GM12864 (cell line): Measurements from ENCODE around the gene PAPPA2.

ENCODE experiments used
- DNase-seq: peaks from one replicate; pipeline ENCODE4 v3.0.0-alpha.2; 2011; ENCODE audit warnings: low read depth
- H3K4me3 ChIP-seq: 2 replicates; pipeline ENCODE4 v1.5.1; 2011; ENCODE audit warnings: mild to moderate bottlenecking, low read depth, low read length, control low read depth
- TF ChIP-seq, protein P1 (sequence below): IDR thresholded peaks from 2 replicates; pipeline ENCODE4 v1.5.1; 2011; ENCODE audit warnings: low read depth, mild to moderate bottlenecking, moderate library complexity, low read length, control low read depth, inconsistent platforms; ENCODE audit errors: missing control alignments

Gene PAPPA2

DNA sequence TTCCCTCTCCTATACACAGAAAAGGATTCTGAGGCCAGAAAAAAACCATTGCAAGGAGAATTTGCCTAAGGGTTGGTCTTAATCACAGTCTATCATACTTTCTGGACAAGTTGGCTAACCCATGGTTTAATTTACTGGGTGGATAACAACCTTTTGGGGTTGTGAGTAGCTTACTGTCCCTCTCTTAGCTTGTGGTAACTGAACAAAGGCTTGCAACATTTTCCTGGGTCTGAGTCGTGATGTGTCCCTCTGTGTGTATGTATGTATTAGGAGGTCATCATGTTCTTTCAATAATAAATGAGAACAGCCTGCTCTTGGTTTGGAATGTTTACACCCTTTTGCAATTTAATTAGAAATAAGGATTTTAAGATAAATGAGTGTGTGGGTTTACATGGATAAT, 36.7 kb downstream of the PAPPA2 start:
- H3K4me3 ChIP-seq, result no peak overlapping the region
- TF ChIP-seq, protein P1, sequence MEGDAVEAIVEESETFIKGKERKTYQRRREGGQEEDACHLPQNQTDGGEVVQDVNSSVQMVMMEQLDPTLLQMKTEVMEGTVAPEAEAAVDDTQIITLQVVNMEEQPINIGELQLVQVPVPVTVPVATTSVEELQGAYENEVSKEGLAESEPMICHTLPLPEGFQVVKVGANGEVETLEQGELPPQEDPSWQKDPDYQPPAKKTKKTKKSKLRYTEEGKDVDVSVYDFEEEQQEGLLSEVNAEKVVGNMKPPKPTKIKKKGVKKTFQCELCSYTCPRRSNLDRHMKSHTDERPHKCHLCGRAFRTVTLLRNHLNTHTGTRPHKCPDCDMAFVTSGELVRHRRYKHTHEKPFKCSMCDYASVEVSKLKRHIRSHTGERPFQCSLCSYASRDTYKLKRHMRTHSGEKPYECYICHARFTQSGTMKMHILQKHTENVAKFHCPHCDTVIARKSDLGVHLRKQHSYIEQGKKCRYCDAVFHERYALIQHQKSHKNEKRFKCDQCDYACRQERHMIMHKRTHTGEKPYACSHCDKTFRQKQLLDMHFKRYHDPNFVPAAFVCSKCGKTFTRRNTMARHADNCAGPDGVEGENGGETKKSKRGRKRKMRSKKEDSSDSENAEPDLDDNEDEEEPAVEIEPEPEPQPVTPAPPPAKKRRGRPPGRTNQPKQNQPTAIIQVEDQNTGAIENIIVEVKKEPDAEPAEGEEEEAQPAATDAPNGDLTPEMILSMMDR, result no peak
- no peak for DNase-seq

DNA sequence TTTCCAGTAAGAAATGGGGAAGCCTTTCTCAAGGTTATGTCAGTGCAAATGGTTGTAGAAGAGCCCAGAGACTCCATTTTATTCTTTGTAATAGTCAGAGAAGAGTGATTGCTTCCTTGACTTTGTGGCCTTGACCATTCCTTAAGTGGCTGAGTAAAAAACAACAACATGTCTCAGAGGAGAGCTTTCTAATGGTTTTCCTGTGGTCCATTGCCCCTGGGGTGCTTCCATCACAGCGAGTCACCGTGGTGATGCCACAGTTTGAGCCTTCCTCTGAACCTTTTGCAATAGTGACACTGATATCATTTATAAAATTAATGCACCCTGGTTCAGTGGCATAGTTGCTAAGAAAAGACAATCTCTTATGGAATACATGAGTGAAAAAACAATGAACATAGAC, 38.6 kb downstream of the PAPPA2 start:
- H3K4me3 ChIP-seq, result no peak overlapping the region
- DNase-seq, result no peak
- TF ChIP-seq, protein P1, result no peak

DNA sequence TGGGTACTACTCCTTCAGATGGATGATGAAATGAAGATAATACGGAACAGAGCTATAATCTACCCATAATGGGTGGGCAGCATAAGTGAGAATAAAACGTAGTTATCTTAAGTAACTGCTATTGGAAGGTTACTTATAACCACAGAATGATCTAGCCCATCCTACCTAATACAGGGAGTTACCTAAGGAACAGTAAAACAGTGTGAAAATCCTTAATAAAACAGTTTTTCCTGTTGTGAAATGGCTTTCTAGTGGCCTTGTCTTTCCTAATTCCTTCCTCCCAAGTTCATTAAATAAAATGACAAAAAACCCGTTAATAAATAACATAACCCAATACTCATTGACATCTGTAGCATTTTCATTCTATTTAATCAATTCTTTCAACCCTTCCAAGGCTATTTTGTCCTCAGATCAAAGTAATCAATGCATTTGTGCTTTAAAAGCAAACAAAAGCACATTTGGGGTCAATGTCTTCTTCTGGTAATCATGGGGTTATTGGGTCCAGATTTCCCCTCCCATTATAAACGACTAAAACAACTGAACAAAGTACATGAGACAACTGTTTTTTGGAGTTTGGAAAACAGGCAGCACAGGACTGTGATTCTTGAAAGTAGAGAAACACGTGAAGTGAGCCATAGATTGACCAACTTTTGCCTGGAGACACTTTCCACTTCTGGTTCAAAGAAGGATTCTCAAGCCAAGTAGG, 42.0 kb downstream of the PAPPA2 start:
- TF ChIP-seq, protein P1, result no peak
- DNase-seq, result no peak
- H3K4me3 ChIP-seq, result no peak overlapping the region

DNA sequence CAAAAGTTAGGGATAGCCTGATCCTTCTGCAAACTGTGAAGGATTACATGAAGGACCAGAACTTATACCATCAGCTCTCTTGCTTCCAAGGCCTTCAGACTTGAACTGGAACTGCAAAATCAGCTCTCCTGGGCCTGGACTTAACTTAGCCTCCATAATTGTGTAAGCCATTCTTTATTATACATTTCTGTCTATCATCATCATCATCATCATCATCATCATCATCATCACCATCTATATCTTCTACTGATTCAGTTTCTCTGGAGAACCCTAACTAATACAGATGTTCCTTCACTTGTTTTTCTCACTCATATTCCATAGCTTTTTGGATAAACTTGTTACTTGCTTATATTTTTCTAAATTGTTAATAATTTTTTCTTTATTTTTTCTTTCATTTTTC, 50.0 kb downstream of the PAPPA2 start:
- DNase-seq, result no peak
- no peak overlapping the region for H3K4me3 ChIP-seq
- TF ChIP-seq, protein P1, result no peak

DNA sequence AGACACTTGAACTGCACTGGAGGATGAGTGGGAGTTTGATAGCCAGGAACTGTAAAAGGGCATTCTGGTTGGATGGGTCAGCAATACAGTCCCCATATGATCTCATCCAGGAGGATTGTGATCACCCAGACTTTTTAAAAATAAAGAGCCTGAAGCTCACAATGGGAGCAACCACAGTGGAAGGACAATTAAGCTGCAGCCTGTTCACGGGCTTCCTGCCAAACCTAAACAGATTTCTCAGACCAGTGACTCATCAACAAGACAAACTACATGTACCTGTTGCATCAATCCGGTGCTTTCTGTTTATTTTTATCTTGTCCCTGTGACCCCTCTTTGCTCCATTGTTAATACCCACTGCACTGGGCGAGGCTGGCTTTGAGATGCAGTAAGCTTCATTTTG, 52.3 kb downstream of the PAPPA2 start:
- no peak overlapping the region for H3K4me3 ChIP-seq
- no peak for DNase-seq
- TF ChIP-seq, protein P1, result no peak

DNA sequence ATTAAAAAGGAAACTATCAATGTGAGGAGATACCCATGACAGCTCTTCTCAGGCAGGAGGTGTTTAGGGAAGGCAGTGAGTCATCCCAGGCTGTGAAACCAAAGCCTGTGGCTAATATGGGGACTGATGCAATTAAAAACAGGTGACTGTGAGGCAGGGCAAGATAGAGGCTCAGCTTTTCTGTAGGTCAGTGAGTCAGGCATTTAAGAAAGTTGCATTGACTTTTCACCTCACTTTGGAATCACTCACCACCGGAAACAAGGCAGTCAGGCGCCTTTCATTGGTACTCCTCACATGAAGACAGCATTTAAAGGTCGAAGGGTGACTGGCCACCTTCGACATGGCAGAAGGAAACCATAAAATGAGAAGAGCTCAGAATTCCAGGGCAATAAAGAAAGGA, 54.5 kb downstream of the PAPPA2 start:
- H3K4me3 ChIP-seq, result no peak overlapping the region
- DNase-seq, result no peak
- TF ChIP-seq, protein P1, result no peak

DNA sequence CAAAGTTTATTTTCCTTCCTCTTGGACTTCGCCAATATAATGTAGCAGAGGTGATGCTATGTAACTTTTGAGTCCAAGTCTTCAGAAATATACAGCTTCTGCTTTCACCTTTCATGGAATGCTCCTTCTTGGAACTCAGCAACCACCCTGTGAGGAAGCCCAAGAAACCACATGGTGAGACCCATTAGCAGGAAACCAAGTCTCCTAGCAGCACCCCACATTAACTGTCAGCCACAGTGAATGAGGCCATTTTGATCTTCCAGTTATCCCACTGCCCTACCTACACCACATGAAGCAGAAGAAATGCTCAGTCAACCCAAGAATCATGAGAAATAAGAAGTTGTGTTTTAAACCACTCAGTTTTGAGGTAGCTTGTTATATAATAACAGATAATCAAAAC, 58.2 kb downstream of the PAPPA2 start:
- no peak overlapping the region for H3K4me3 ChIP-seq
- TF ChIP-seq, protein P1, result no peak
- DNase-seq, result no peak
